HG03045 (cell line): ENCODE measurements around the gene SPNS2.
A peak's percentile ranks its signal among the peaks of the same experiment; 100 is the strongest.

Source experiments
- ATAC-seq: cut with Tn5 transposase; IDR thresholded peaks from one replicate; pipeline ENCODE4 v1.9.1; 2021; ENCODE audit warnings: mild to moderate bottlenecking, moderate library complexity; ENCODE audit not compliant: unreplicated experiment

Gene SPNS2

DNA sequence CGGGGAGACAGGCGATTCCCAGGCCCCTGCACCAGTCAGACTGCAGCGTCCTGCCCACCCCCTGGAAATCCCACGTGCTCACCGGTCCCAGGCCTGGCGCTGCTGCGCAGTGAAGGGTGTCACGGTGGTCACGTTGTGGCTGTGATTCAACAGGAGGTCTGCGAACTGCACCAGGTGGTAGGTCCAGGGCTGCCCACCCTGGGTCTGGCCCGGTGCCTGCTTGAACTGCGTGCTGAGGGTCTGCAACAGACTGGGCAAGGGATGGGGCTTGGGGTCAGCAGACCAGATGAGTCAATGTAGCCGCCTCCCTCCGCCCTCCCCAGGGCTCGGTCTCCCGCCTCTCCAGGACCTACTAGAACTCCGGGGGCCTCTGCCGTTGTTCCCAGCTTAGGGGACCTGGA, 49.4 kb downstream of the SPNS2 start:
- ATAC-seq = no peak

DNA sequence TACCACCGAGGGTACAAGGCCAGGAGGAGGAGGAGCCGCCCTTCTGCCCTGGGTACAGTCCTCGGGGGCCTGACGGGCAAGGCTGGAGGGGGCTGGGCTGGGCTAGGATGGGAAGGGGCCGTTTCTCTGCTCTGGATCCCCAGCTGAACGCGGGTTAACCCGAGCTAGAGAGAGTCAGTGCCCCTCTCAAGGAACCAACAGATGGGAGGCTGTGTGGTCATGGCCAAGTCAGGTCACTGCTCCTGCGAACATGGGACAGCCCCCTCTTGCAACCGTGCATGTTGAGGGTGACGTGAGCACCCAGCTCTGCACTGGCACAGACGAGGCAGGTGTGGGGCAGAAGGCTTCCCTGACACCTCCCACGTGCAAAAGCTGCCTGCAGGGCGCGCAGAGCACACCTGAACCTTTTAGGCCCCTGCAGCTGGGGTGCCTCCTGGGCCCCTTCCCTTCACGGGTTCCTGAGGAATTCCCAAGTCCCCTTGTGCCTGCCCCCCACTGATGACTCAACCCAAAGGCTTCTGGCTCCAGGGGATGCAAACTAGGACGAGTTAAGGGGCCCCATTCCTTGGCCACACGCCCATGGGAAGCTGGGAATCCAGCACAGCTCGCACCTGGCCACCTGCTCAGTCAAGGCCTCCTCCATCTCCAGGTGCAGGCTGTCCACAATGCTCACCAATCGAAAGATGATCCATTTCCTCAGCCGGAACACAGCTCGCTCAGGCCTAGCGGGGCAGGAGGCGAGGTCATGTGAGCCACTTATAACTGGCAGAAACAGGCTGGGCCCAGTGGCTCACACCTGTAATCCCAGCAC, 50.2 kb downstream of the SPNS2 start:
- ATAC-seq = no peak

GRCh38 chr17:4549781-4550533, 51.3 kb downstream of the SPNS2 start:
- ATAC-seq = no peak

DNA sequence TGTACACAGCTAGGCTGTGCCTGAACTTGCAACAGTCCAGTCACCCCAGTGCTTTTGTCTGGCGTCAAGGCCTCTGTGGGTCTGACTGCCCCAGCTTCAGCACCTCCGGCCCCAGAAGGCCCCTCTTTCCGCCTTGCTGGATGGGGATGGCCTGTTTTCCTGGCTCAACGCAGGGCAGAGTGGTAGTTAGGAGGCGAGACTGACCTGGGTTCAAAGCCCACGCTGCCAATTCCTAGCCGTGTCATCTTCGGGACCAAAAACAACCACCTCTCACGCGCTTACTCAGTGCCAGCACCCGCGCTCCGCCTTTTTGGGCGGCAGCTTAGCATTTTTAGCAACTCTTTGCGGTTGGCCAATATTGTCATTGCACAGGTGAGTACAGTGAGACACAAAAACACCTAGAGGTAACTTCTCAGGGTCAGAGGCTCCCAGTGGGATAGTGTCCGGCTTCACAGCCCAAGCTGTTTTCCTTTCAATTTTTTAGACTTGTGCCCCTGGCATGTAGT, 51.9 kb downstream of the SPNS2 start:
- ATAC-seq = no peak

DNA sequence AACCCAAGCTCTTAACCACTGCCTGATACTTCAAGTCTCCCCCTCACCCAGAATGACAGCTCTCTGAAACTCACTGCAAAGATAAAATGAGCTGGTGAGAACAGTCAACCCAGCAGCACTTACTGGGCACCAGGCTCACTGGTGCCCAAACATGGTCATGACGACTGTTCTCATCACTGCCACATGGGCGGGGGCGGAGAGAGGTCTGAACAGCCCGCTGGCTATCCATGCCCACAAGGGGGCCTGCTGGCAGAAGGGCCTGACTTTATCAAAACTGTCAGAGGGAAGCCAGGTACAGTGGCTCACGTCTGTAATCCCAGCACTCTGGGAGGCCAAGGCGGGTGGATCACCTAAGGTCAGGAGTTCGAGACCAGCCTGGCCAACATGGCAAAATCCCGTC, 52.5 kb downstream of the SPNS2 start:
- ATAC-seq = no peak

GRCh38 chr17:4551796-4552525, 53.3 kb downstream of the SPNS2 start:
- no peak for ATAC-seq

GRCh38 chr17:4553669-4554068, 55.0 kb downstream of the SPNS2 start:
- ATAC-seq = no peak

DNA sequence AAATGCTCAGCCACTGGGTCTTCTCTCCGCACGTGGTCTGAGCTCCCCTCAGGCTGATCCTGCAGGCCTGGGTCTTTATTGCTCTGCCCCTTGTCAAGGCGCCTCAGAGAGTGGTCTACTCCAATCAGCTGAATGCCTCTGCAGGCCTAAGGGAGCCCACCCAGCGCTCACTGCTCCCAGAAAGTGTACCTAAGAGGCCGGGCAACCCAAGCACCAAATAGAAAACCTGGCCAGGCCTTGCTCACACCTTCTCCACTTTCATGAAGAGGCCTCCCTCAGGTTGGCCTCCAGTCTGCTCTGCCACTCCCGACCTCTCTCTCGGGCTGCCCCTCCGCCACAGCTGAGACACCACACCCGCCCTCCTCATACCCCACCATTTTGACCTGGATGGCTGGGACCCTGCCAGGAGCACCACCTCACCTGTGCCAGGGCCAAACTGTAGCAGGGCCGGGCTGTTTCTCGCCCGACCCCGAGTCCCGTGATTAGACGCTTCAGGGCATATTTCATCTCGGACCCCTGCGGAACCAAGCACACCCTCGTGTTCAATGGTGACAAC, 55.8 kb downstream of the SPNS2 start:
- ATAC-seq = no peak

DNA sequence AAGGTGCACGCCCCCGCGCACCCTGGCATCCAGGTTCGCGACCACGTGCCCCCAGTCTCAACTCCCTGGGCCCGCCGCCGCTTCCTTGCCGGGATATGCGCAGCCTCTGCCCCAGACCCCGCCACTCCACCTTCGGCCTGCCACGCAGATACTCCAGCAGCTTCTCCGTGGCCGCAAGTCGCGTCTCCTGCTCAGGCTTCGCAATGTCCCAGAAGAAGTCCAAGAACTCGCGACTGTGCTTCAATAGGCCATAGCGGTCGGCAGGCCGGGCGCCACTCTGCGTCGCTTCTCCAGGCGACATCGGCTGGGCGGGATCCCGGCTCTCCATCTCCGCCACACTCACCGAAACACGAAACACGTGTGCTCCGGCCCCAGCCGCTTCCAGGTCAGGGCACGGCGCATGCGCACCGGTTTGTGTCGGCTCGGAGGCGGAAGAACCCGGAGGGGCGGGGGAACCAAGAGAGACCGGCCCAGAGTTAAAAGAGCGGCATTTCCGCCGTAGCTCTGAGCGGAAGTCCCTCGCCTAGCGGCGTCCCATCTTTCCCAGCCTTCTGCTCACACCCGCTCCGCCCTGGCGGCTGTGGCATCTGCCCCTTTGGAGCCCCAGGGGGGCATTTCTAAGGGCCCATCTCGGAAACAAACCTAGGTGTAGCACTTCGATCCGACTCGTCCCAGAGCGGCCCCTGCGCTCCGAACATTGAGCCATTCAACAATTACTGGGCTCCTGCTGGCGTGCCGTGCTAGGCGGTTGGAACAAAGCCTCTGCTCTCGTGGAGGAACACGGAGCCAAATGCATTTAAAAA, 56.5 kb downstream of the SPNS2 start, which contains the start of gene MYBBP1A:
TSS of gene MYBBP1A (minus strand) at position 388 of the 803 bp plus-strand sequence. CDS start at position 328, 60 bp downstream.
- peak; percentile 81 for ATAC-seq

DNA sequence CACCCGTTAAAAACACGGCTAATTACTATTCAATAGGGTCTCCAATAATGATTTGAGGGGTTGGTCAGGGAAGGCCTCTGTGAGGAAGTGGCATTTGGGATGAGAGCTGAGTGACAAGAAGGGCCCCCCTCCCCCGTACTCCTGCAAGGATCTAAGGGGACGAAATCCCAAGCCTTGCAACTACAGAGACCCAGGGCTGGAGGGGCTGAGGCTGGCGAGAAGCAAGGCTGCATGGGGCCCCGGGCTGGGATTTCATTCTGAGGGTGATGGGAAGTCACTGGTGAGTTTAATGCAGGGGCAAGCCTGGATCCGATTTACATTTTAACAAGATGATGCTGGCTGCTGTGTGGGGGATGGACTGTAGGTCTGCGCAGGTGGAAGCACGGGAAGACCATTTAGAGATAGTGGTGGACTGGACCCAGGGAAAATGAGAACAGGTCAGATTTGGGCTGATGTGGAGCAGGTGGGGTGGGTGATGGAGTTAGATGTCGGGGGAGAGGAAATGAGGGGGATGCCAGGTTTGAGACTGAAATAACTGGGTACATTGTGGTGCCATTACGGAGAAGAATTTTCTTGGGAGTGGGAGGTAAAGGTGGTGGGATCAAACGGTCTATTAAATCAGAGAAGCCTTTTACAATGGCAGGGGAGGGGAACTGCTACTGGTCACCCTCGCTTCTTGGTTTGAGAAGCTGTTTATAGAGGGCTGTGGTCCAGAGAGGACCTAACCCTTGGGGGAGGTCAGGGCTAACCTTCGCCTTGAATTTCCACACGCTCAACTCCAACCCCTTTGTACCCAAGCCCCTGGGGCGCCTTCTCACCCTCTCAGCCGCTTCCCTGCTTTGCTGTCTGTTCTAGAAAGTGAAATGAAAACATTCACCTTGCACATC, 57.4 kb downstream of the SPNS2 start:
- no peak for ATAC-seq

- no peak for ATAC-seq
Observed at GRCh38 chr17:4556996-4557395, 58.3 kb downstream of the SPNS2 start.

DNA sequence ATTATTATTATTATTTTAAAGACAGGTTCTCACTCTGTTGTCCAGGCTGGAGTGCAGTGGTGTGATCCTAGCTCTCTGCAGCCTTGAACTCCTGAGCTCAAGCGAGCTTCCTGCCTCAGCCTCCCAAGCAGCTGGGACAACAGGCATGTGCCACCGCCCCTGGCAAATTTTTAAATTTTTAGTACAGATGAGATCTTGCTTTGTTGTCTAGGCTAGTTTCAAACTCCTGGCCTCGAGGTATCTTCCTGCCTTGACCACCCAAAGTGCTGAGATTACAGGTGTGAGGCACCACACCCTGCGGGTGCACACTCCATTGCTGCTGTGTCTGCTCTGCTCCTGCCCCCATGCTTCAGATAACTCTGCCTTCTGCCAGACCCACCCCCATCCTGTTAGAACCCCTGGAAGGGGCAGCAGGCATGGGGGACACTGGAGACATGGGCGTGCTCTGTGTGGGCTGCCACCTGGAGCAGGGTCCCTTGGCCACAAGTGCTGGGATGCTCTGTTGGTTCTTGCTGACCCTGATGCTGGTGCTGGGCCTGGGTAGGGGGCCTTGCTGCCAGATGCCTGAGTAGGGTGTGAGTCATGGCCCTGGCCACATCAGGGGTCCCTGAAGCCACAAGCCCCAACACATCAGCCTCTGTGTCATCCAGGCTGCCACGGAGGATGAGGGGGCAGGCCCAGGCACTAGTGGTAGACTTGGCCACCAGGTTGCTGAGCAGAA, 59.1 kb downstream of the SPNS2 start:
- no peak for ATAC-seq

- no peak for ATAC-seq
Observed at GRCh38 chr17:4558347-4558971, 59.8 kb downstream of the SPNS2 start.

DNA sequence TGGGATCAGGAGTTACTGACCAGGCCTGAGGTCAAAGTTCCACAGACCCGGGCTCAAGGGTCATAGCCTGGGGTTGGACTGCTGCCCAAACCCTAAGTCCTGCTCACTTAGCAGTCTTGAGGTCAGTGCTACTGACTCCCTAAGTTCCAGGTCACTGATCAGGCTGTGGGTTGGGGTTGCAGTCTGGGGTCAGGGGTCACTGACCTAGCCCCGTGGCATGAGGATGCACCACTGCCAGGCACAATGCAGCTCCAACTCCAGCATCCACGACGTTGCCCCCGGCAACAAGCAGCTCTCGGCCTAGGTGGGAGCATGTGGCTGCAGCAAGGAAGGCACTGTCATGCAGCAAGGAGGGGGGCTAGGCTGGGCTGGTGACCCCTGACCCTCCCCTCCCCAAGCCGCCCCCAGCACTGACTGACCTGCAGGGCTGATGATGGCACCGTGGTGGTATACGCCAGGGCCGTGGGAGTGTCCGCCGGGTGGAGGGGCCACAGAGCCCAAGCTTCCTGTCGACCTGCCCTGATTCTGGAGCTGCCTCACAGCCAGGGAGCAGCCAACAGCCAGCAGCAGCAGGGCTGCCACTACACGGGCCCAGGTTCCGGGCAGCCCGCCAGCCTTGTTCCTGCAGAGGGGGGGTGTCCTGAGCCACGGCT, 60.6 kb downstream of the SPNS2 start:
- no peak for ATAC-seq

DNA sequence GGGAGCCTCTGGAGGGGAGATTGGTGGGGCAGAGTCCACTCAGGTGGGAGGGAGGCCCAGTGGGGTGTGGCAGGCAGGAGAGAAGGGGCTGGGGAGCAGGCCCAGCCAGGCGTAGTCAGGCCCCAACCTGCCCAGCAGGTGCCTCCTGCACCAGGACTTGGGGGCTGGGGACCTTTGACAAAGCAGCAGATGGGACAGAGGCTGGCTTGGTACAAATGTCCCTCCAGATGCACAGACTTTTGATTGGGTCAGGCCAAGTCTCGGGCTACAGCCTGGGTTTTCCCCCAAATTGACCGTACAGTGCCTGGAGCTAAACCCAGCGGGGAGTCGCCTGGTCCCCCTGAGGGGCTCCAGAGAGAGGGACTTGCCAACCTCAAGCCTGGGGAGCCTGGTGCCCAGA, 61.3 kb downstream of the SPNS2 start:
- no peak for ATAC-seq

DNA sequence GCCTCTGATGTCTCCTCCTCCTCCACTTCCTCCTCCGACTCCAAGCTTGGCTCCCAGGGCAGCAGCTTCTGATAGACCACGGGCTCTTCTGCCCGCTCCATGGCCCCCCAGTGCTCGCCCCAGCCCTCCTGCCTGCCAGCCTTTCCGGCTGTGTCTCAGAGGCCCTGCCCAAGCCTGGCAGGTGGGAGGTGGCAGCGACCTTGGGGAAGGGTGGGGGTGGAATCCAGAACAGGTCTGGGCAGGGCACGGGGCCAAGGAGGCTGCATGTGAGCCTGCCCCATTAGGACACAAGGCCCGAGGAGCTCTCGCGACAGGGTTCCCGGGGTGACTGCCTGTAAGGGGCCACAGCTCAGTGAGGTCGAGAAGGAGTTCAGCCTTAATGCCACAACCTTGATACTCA, 61.7 kb downstream of the SPNS2 start, which contains the start of gene GGT6:
TSS of gene GGT6 (minus strand) at position 157 of the 400 bp plus-strand sequence. CDS start at position 101, 56 bp downstream.
- no peak for ATAC-seq

DNA sequence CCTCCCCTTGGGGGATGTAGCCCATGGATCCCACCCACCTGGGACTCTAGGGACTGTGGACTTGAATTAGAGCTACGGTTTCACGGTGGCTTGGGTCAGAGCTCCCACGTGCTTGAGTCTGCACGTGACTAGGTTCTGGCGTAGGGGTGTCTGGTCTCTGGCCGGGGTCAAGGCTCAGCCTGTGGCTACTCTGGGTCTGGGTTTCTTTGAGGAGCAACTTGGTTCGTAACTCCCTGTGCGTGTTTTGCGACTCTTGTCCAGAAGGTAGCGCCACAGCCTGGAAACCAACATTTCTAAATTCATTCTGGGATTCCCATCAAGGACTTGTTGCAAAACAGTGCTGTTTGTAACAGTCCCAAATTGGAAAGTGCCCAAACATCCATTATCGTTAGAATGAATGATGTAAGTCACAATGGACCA, 62.2 kb downstream of the SPNS2 start:
- ATAC-seq = no peak
